GM21723 (cell line): Measurements from ENCODE around the gene UNC45A.

ENCODE experiments used
- ATAC-seq: cut with Tn5 transposase; IDR thresholded peaks from one replicate; pipeline ENCODE4 v1.9.1; 2021; ENCODE audit warnings: mild to moderate bottlenecking, moderate library complexity; ENCODE audit not compliant: unreplicated experiment

Gene UNC45A

GRCh38 chr15:90998737-90999136 is 63.7 kb downstream of the UNC45A start:
- ATAC-seq = no peak

GRCh38 chr15:91001209-91001608 is 66.1 kb downstream of the UNC45A start:
- ATAC-seq = no peak
